ENCODE measurements around the gene ZSWIM4.
A peak's percentile ranks its signal among the peaks of the same experiment; 100 is the strongest.
"Not testable (repeated sequence)": the region's sequence is repeated elsewhere in the genome, so short reads cannot be mapped to it uniquely, and the experiment has no call there.

ZSWIM4 gene

GRCh38 chr19:13794757-13795589 is at the start of gene ZSWIM4:
TSS of gene ZSWIM4 (plus strand) at chr19:13795443. CDS start at chr19:13795649, 206 bp downstream.
- peak; percentile 98 for DNase-seq

- DNase-seq: no peak
Observed at GRCh38 chr19:13747098-13747453, 48.2 kb upstream of the ZSWIM4 start.

GRCh38 chr19:13748169-13748828 is 46.9 kb upstream of the ZSWIM4 start:
- no peak for DNase-seq

- DNase-seq: no peak
Observed at GRCh38 chr19:13751436-13751835, 43.8 kb upstream of the ZSWIM4 start.

GRCh38 chr19:13753622-13754021 is 41.6 kb upstream of the ZSWIM4 start:
- DNase-seq: not testable (repeated sequence)

- DNase-seq: no peak
Observed at GRCh38 chr19:13756210-13756609, 39.0 kb upstream of the ZSWIM4 start.

GRCh38 chr19:13757805-13758772 is 37.2 kb upstream of the ZSWIM4 start:
- DNase-seq: no peak

- DNase-seq: no peak
Observed at GRCh38 chr19:13758795-13759194, 36.4 kb upstream of the ZSWIM4 start.

- DNase-seq: no peak
Observed at GRCh38 chr19:13761423-13761822, 33.8 kb upstream of the ZSWIM4 start.

GRCh38 chr19:13762635-13763235 is 32.5 kb upstream of the ZSWIM4 start:
- DNase-seq: no peak

GRCh38 chr19:13763265-13763664 is 32.0 kb upstream of the ZSWIM4 start:
- no peak for DNase-seq

- DNase-seq: peak; percentile 40
Observed at GRCh38 chr19:13764101-13764807, 31.0 kb upstream of the ZSWIM4 start, which contains the start of gene MRI1. TSS of gene MRI1 (plus strand) at chr19:13764522. CDS start at chr19:13764589, 67 bp downstream.

- DNase-seq: no peak
Observed at GRCh38 chr19:13764821-13765394, 30.3 kb upstream of the ZSWIM4 start.

GRCh38 chr19:13765395-13766094 is 29.7 kb upstream of the ZSWIM4 start:
- no peak for DNase-seq

GRCh38 chr19:13766095-13766481 is 29.2 kb upstream of the ZSWIM4 start:
- no peak for DNase-seq

GRCh38 chr19:13768510-13768909 is 26.7 kb upstream of the ZSWIM4 start:
- DNase-seq: no peak

GRCh38 chr19:13770013-13770635 is 25.1 kb upstream of the ZSWIM4 start:
- DNase-seq: no peak

GRCh38 chr19:13774217-13775191 is 20.7 kb upstream of the ZSWIM4 start, which contains the start of gene C19orf53:
TSS of gene C19orf53 (plus strand) at chr19:13774456. CDS start at chr19:13774478, 22 bp downstream.
- peak; percentile 86 for DNase-seq

- no peak for DNase-seq
Observed at GRCh38 chr19:13778398-13778797, 16.8 kb upstream of the ZSWIM4 start.
